ENCODE data around the gene PDE1A. TPM values are rescaled to one million over a fixed set of nuclear protein-coding genes. Genes with fewer than 3 reads are reported as not detected.

Gene PDE1A
- total and polyA plus RNA-seq, 2 of the 4 experiments (the other 2 are of a cell fraction): 0.24 to 0.90 TPM

- H3K18ac ChIP-seq (ENCODE audit: low read depth, low read length): no peak overlapping the region
- no peak overlapping the region for H2BK15ac ChIP-seq (ENCODE audit: low read depth, low read length)
- H3K14ac ChIP-seq (replicated peaks; ENCODE audit: low read depth, low read length): no peak overlapping the region
- no peak overlapping the region for H3K9ac ChIP-seq (ENCODE audit: low read depth, low read length)
- H3K9me1 ChIP-seq (ENCODE audit: insufficient read depth, low read length): no peaks in the 10 kb centered on the region
- H4K5ac ChIP-seq (ENCODE audit: low read depth, low read length): no peak overlapping the region
- ATAC-seq (ENCODE audit: low read depth): no peak
- H3K56ac ChIP-seq (ENCODE audit: extremely low read depth, insufficient read depth, low read length): no peak overlapping the region
- CTCF ChIA-PET: no interaction called here
- POLR2A ChIA-PET (ENCODE audit: unreplicated experiment): no interaction called here
- no peak overlapping the region for H3K23ac ChIP-seq (ENCODE audit: low read depth, low read length)
- no peak overlapping the region for H3K4ac ChIP-seq (ENCODE audit: low read depth, low read length)
- no peak overlapping the region for H2AFZ ChIP-seq (replicated peaks; ENCODE audit: low read length, poor library complexity)
- no CpG with 5 or more reads among the region's 3 CpGs for WGBS, 2 experiments (ENCODE audit: extremely low coverage in 2 of 2, insufficient read length in 1 of 2)
- H3K4me2 ChIP-seq (ENCODE audit: low read depth, low read length): no peak overlapping the region
- H4K20me1 ChIP-seq (ENCODE audit: insufficient read depth, low read length): no peaks in the 10 kb centered on the region
- no peak overlapping the region for H3K27ac ChIP-seq (ENCODE audit: insufficient read depth, low read length)
- H3K79me1 ChIP-seq (ENCODE audit: low read depth in 1 of 2, low read length in 2 of 2): no peaks in the 10 kb centered on the region
- BruUV-seq (replicated peaks): no TSS peak
- no peak overlapping the region for H2BK120ac ChIP-seq (ENCODE audit: low read depth, low read length)
- no peak overlapping the region for H3K4me3 ChIP-seq (ENCODE audit: insufficient read depth, low read depth, low read length)
- H3K4me1 ChIP-seq (ENCODE audit: control insufficient read depth, insufficient read depth, low read length): no peaks in the 10 kb centered on the region
- H4K8ac ChIP-seq (ENCODE audit: low read depth in 2 of 2, low read length in 2 of 2): no peak overlapping the region
- no peak overlapping the region for H2AK9ac ChIP-seq (replicated peaks; ENCODE audit: low read depth, low read length, poor library complexity)
- no peak overlapping the region for H2BK5ac ChIP-seq (ENCODE audit: low read depth, low read length, poor library complexity, severe bottlenecking)
- H3K36me3 ChIP-seq (ENCODE audit: control insufficient read depth, insufficient read depth, low read length): no peaks in the 10 kb centered on the region
- no peak for TF ChIP-seq RAD21 (IDR thresholded peaks at IDR 0.05; ENCODE audit: low read length)
- no peak for TF ChIP-seq RCOR1 (IDR thresholded peaks at IDR 0.05; ENCODE audit: insufficient replicate concordance, low read length)
- TF ChIP-seq RFX5 (IDR thresholded peaks at IDR 0.05; ENCODE audit: low read depth, low read length): no peak
- TF ChIP-seq POLR2A (IDR thresholded peaks at IDR 0.05; ENCODE audit: low read depth, low read length): no peak
- no peak for TF ChIP-seq USF2 (IDR thresholded peaks at IDR 0.05; ENCODE audit: low read depth, low read length)
- no peak for TF ChIP-seq CHD1 (IDR thresholded peaks at IDR 0.05; ENCODE audit: low read depth, low read length)
- TF ChIP-seq ELK1 (IDR thresholded peaks at IDR 0.05; ENCODE audit: borderline replicate concordance, low read depth, low read length): no peak
- no peak for TF ChIP-seq BHLHE40 (IDR thresholded peaks at IDR 0.05; ENCODE audit: low read depth, low read length)
- no peak for TF ChIP-seq NFE2L2 (IDR thresholded peaks at IDR 0.05; ENCODE audit: low read depth, low read length)
- no peak for TF ChIP-seq MAZ (IDR thresholded peaks at IDR 0.05; ENCODE audit: borderline replicate concordance, low read depth, low read length)
- H3K27me3 ChIP-seq (ENCODE audit: control insufficient read depth, insufficient read depth, low read length): no peaks in the 10 kb centered on the region
- H4K91ac ChIP-seq (ENCODE audit: insufficient read depth, low read depth, low read length): no peak overlapping the region
- dilution Hi-C loops (cut with HindIII; ENCODE audit: low sequenced_read_pairs, unreplicated experiment): no loop called here
- intact Hi-C loops (cut with micrococcal nuclease): no loop called here
- no peak overlapping the region for H2BK20ac ChIP-seq (ENCODE audit: low read depth, low read length)
- DNase-seq: no peak
- no peaks in the 10 kb centered on the region for H3K9me3 ChIP-seq (ENCODE audit: control insufficient read depth, insufficient read depth, low read length)
- in situ Hi-C loops (cut with MboI; ENCODE audit: low sequenced_read_pairs): no loop called here
- no peak overlapping the region for H2AK5ac ChIP-seq (ENCODE audit: low read depth, low read length)
Observed at GRCh38 chr2:182265718-182266117, 161.1 kb downstream of the PDE1A start.
